ENCODE measurements around the gene PLIN5.

DNA sequence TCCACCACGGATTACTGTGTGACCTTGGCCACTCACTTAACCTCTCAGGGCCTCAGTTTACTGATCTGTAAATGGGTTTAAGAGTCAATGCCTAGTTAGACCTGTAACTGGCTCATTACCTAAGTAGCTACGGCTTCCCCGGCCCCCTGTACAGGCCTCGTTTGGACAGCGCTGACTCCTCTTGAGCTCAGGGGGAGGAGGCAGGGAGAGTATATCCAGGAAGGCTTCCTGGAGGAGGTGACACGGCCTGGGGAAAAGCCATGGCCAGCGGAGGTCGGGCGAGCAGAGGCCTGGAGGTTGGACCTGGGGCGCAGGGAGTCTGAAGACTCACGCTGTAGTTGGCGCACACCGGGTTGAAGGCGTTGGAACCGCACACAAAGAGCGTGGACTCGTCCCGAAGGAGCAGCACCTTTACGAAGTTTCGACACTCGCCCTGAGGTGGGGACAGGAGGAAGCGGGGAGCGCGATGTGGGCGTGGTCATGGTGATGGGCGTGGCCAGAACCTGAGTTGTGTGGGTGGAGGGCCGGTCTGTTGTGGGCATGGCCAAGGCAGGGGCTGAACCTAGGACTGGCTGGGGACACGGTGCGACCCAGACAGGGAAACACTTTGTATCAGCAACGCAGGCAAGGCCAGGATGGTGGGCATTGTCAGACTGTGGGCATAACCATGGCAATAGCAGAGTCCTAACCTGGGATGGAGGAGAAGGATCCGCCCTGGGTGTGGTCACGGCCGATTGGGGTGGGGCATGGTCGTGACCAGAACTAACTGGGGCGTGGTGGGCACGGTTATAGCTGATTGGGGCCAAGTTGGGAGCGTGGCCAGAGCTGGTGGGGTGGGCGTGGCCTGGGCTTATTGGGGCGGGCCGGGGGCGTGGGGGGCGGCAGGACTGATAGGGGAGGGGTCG is 20.9 kb upstream of the PLIN5 start:
- TF ChIP-seq EZH2 (IDR thresholded peaks at IDR 0.05; ENCODE audit: borderline replicate concordance, low read depth, low read length, severe bottlenecking) (no peak), CTCF (IDR thresholded peaks at IDR 0.05; ENCODE audit: borderline replicate concordance, extremely low read depth, low read length, poor library complexity, severe bottlenecking) (no peak)
